NCI-H187 (cell line): ENCODE measurements around the gene ABLIM2.
"Not testable (repeated sequence)": the region's sequence is repeated elsewhere in the genome, so short reads cannot be mapped to it uniquely, and the experiment has no call there.

Experiments used
- DNase-seq, 2 experiments: peaks; one replicate each; lab custom pipeline; 2025; lab: John Stamatoyannopoulos, UW

Gene ABLIM2

GRCh38 chr4:8157496-8157895, 1.1 kb downstream of the ABLIM2 start:
- DNase-seq, result no peak

GRCh38 chr4:8156617-8157016, 2.0 kb downstream of the ABLIM2 start:
- DNase-seq, result no peak

- no peak for DNase-seq
Observed at GRCh38 chr4:8155660-8156421, 2.8 kb downstream of the ABLIM2 start.

- DNase-seq, result no peak
Observed at GRCh38 chr4:8155048-8155447, 3.6 kb downstream of the ABLIM2 start.

GRCh38 chr4:8153441-8153840, 5.2 kb downstream of the ABLIM2 start:
- DNase-seq, result no peak

- DNase-seq, result no peak
Observed at GRCh38 chr4:8152865-8153257, 5.8 kb downstream of the ABLIM2 start.

- DNase-seq, result no peak
Observed at GRCh38 chr4:8152090-8152864, 6.3 kb downstream of the ABLIM2 start.

- DNase-seq, result no peak
Observed at GRCh38 chr4:8151165-8151650, 7.4 kb downstream of the ABLIM2 start.

- DNase-seq, result no peak
Observed at GRCh38 chr4:8150152-8151090, 8.2 kb downstream of the ABLIM2 start.

- DNase-seq, result no peak
Observed at GRCh38 chr4:8149664-8150063, 8.9 kb downstream of the ABLIM2 start.

- DNase-seq, result no peak
Observed at GRCh38 chr4:8148785-8149435, 9.7 kb downstream of the ABLIM2 start.

- no peak for DNase-seq
Observed at GRCh38 chr4:8148159-8148558, 10.5 kb downstream of the ABLIM2 start.

GRCh38 chr4:8147231-8147970, 11.2 kb downstream of the ABLIM2 start:
- DNase-seq, result peak; percentile 28 to 59

- DNase-seq, result peak in 1 of 2 experiments; percentile 88
Observed at GRCh38 chr4:8146157-8146556, 12.5 kb downstream of the ABLIM2 start.

GRCh38 chr4:8144359-8144758, 14.3 kb downstream of the ABLIM2 start:
- DNase-seq, result peak; percentile 23 to 29

GRCh38 chr4:8143392-8144140, 15.0 kb downstream of the ABLIM2 start:
- DNase-seq, result no peak

GRCh38 chr4:8142556-8142955, 16.1 kb downstream of the ABLIM2 start:
- DNase-seq, result no peak

- no peak for DNase-seq
Observed at GRCh38 chr4:8141935-8142334, 16.7 kb downstream of the ABLIM2 start.

- DNase-seq, result no peak
Observed at GRCh38 chr4:8140915-8141314, 17.7 kb downstream of the ABLIM2 start.

GRCh38 chr4:8139726-8140125, 18.9 kb downstream of the ABLIM2 start:
- DNase-seq, result not testable (repeated sequence)
